Aorta (tissue), 5 donors: Measurements from ENCODE around the gene JCAD. TPM values are rescaled to one million over a fixed set of nuclear protein-coding genes. Genes with fewer than 3 reads are reported as not detected.

Source experiments
- ATAC-seq: fragments of 200-7000 bp; cut with Tn5 transposase; one replicate; pipeline ENCODE4 v1.9.1; 2022; ENCODE audit warnings: moderate library complexity; ENCODE audit not compliant: low FRiP score
- DNase-seq, 2 donors: peaks; one replicate each; pipeline ENCODE4 v3.0.0-alpha.2; 2020
- H3K27ac ChIP-seq, 2 donors: one replicate each; pipeline ENCODE4 v1.5.1; 2013; ENCODE audit warnings: low read length in 2 of 2, mild to moderate bottlenecking in 2 of 2, moderate library complexity in 2 of 2, control low read depth in 1 of 2, inconsistent platforms in 1 of 2, low read depth in 1 of 2
- H3K27me3 ChIP-seq, 2 donors: one replicate each; pipeline ENCODE4 v1.6.1; 2013; ENCODE audit warnings: control low read depth in 1 of 2, low read length in 1 of 2, mild to moderate bottlenecking in 1 of 2, moderate library complexity in 1 of 2; ENCODE audit not compliant: insufficient read depth in 2 of 2, control insufficient read depth in 1 of 2
- H3K36me3 ChIP-seq, 2 donors: one replicate each; pipeline ENCODE4 v1.6.1; 2013; ENCODE audit warnings: control low read depth in 1 of 2, low read length in 1 of 2, mild to moderate bottlenecking in 1 of 2; ENCODE audit not compliant: insufficient read depth in 2 of 2, control insufficient read depth in 1 of 2
- H3K4me1 ChIP-seq, 2 donors: one replicate each; pipeline ENCODE4 v1.6.1; 2013; ENCODE audit warnings: low read length in 2 of 2, control low read depth in 1 of 2, mild to moderate bottlenecking in 1 of 2, moderate library complexity in 1 of 2; ENCODE audit not compliant: insufficient read depth in 2 of 2, control insufficient read depth in 1 of 2
- H3K4me3 ChIP-seq, 2 donors: one replicate each; pipeline ENCODE4 v1.5.1; 2013; ENCODE audit warnings: low read length in 2 of 2, control low read depth in 1 of 2, mild to moderate bottlenecking in 1 of 2
- H3K9me3 ChIP-seq: one replicate; pipeline ENCODE4 v1.6.1; 2013; ENCODE audit warnings: mild to moderate bottlenecking, low read length; ENCODE audit not compliant: control insufficient read depth
- WGBS, 2 donors: extraction: QIAGEN DNeasy Blood & Tissue Kit; methylation state at CpG; one replicate each; pipeline ENCODE4 v1.1.7; 2013; 5-methylcytosine and 5-hydroxymethylcytosine counted together
- intact Hi-C, 2 donors: fragments of 100-400 bp; cut with DNase I; formaldehyde crosslinking; loops; one replicate each; pipeline versions ENCODE4 v1.14.2 to v1.15.0; 2022
- polyA plus RNA-seq, 2 donors: library from polyadenylated mRNA; stranded (reverse); fragments of 200-250 nt; gene quantifications; one replicate each; pipeline ENCODE4 v1.2.3, GENCODE V29; 2013
- total RNA-seq, 2 donors: library from RNA; stranded (reverse); fragmentation: NEBNext Ultra II Directional; extraction: Animal tissue kit (Norgen Biotek cat#: 25700); gene quantifications; one replicate each; pipeline ENCODE4 v1.2.1, GENCODE V29; 2021
- donor health status: healthy with polysubstance abuse.
- donor health status: Bipolar disorder and iron deficiency.
- donor health status: DM: no; HTN: no; CAD: no.
- donor health status: DM: no; HTN: no; CAD: no.
- donor health status: DM: yes; HTN: yes; CAD: no.

Gene JCAD
- total and polyA plus RNA-seq, 4 donors: 13.6 to 82.4 (median 50.2) TPM

DNA sequence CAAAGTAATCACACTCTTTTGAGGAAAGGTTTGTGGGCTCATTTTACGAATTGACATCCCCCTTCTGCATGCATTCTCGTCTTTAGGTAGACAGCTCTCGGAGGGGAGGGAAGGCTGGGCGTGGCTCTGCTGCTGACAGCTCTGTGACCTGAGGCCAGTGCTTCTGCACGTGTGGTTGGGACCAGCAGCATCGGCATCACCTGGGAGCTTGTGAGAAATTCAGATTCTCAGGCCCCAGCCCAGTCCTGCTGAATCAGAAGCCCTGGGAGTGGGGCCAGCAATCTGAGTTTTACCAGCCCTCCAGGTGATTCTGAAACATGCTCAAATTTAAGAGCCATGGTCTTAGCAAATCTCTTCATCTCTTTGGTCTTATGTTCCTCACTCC, 89.4 kb downstream of the JCAD start:
- WGBS, 2 donors: 89% methylated on average over 6 of the region's 6 CpGs
- DNase-seq: no peak
- ATAC-seq: no peak
- intact Hi-C loops: no loop called here
- H3K4me1 ChIP-seq: no peaks in the 10 kb centered on the region
- no peak overlapping the region for H3K4me3 ChIP-seq
- H3K36me3 ChIP-seq: no peaks in the 10 kb centered on the region
- no peak overlapping the region for H3K27ac ChIP-seq
- H3K27me3 ChIP-seq: no peaks in the 10 kb centered on the region
- no peaks in the 10 kb centered on the region for H3K9me3 ChIP-seq

GRCh38 chr10:29969255-29970011, 90.0 kb downstream of the JCAD start:
- no peak for DNase-seq
- H3K27ac ChIP-seq: no peak overlapping the region

GRCh38 chr10:29968585-29968984, 90.8 kb downstream of the JCAD start:
- H3K36me3 ChIP-seq: no peaks in the 10 kb centered on the region
- no peak for DNase-seq
- no peaks in the 10 kb centered on the region for H3K9me3 ChIP-seq
- no peaks in the 10 kb centered on the region for H3K27me3 ChIP-seq
- H3K27ac ChIP-seq: peak overlapping the region in 1 of 2 donors; percentile 56
- no peak overlapping the region for H3K4me3 ChIP-seq
- intact Hi-C loops: no loop called here
- no peak for ATAC-seq
- H3K4me1 ChIP-seq: no peaks in the 10 kb centered on the region
- WGBS, 2 donors: 39 to 40% methylated on average over 3 of the region's 3 CpGs

More at GRCh38 chr10:29969255-29970011, 90.0 kb downstream of the JCAD start:
- no peaks in the 10 kb centered on the region for H3K4me1 ChIP-seq
- no peak for ATAC-seq
- no peaks in the 10 kb centered on the region for H3K27me3 ChIP-seq
- no peak overlapping the region for H3K4me3 ChIP-seq
- H3K36me3 ChIP-seq: no peaks in the 10 kb centered on the region
- intact Hi-C loops: no loop called here
- WGBS, 2 donors: 89 to 90% methylated on average over 12 of the region's 12 CpGs
- H3K9me3 ChIP-seq: no peaks in the 10 kb centered on the region

- Histone ChIP-seq H3K27me3 (no peaks in the 10 kb centered on the region), H3K36me3 (no peaks in the 10 kb centered on the region), H3K4me1 (no peaks in the 10 kb centered on the region), H3K4me3 (no peak overlapping the region), H3K9me3 (no peaks in the 10 kb centered on the region), H3K27ac (no peak overlapping the region)
- 94% methylated on average over 4 of the region's 4 CpGs for WGBS, 2 donors
- ATAC-seq (no peak), DNase-seq (no peak)
- intact Hi-C loops: no loop called here
Measured at GRCh38 chr10:29966269-29966668, 93.1 kb downstream of the JCAD start.
